ENCODE results near the gene ZNF334.

The ZNF334 gene

GRCh38 chr20:46550461-46550860, 37.1 kb upstream of the ZNF334 start, which contains the start of gene OCSTAMP:
OCSTAMP (minus strand) TSS chr20:46550654; CDS start chr20:46550560, 94 bp downstream.
- Mint-ChIP-seq H3K9me3 (no peaks in the 10 kb centered on the region), H3K27ac (no peak within 1 kb of the TSS), H3K27me3 (no peaks in the 10 kb centered on the region), H3K4me3 (no peak within 1 kb of the TSS), H3K36me3 (no peaks in the 10 kb centered on the region), H3K4me1 (peaks cover 21% of the 10 kb centered on the region)
- DNase-seq (ENCODE audit: low spot score in 2 of 2) (no peak), ATAC-seq (ENCODE audit: low read depth) (no peak)

- H3K27me3 Mint-ChIP-seq = no peaks in the 10 kb centered on the region
- no peaks in the 10 kb centered on the region for H3K9me3 Mint-ChIP-seq
- DNase-seq (ENCODE audit: low spot score in 2 of 2) (no peak), ATAC-seq (ENCODE audit: low read depth) (no peak)
- H3K27ac Mint-ChIP-seq = no peak overlapping the region
- H3K4me1 Mint-ChIP-seq = peaks cover 22% of the 10 kb centered on the region
- H3K4me3 Mint-ChIP-seq = no peak overlapping the region
- H3K36me3 Mint-ChIP-seq = no peaks in the 10 kb centered on the region
Measured at GRCh38 chr20:46549188-46549972, 36.0 kb upstream of the ZNF334 start.

GRCh38 chr20:46548688-46549087, 35.3 kb upstream of the ZNF334 start:
- H3K4me1 Mint-ChIP-seq = peaks cover 22% of the 10 kb centered on the region
- no peak overlapping the region for H3K27ac Mint-ChIP-seq
- no peak overlapping the region for H3K4me3 Mint-ChIP-seq
- H3K27me3 Mint-ChIP-seq = no peaks in the 10 kb centered on the region
- no peaks in the 10 kb centered on the region for H3K36me3 Mint-ChIP-seq
- no peaks in the 10 kb centered on the region for H3K9me3 Mint-ChIP-seq
- no peak for DNase-seq (ENCODE audit: low spot score in 2 of 2)
- ATAC-seq (ENCODE audit: low read depth) = no peak

GRCh38 chr20:46547995-46548394, 34.6 kb upstream of the ZNF334 start:
- Mint-ChIP-seq H3K27me3 (peaks cover 2% of the 10 kb centered on the region), H3K27ac (no peak overlapping the region), H3K9me3 (no peaks in the 10 kb centered on the region), H3K4me1 (peaks cover 18% of the 10 kb centered on the region), H3K36me3 (no peaks in the 10 kb centered on the region), H3K4me3 (no peak overlapping the region)
- DNase-seq (ENCODE audit: low spot score in 2 of 2) (no peak), ATAC-seq (ENCODE audit: low read depth) (no peak)

GRCh38 chr20:46546936-46547335, 33.6 kb upstream of the ZNF334 start:
- no peak for ATAC-seq (ENCODE audit: low read depth)
- DNase-seq (ENCODE audit: low spot score in 2 of 2) = no peak
- Mint-ChIP-seq H3K27me3 (peaks cover 3% of the 10 kb centered on the region), H3K4me1 (peaks cover 11% of the 10 kb centered on the region), H3K36me3 (no peaks in the 10 kb centered on the region), H3K4me3 (no peak overlapping the region), H3K27ac (no peak overlapping the region), H3K9me3 (no peaks in the 10 kb centered on the region)

GRCh38 chr20:46546298-46546697, 32.9 kb upstream of the ZNF334 start:
- no peak overlapping the region for H3K4me3 Mint-ChIP-seq
- ATAC-seq (ENCODE audit: low read depth) = no peak
- H3K27ac Mint-ChIP-seq = no peak overlapping the region
- no peaks in the 10 kb centered on the region for H3K9me3 Mint-ChIP-seq
- no peak for DNase-seq (ENCODE audit: low spot score in 2 of 2)
- peaks cover 7% of the 10 kb centered on the region for H3K4me1 Mint-ChIP-seq
- no peaks in the 10 kb centered on the region for H3K36me3 Mint-ChIP-seq
- H3K27me3 Mint-ChIP-seq = peaks cover 3% of the 10 kb centered on the region

- Mint-ChIP-seq H3K27me3 (peaks cover 3% of the 10 kb centered on the region), H3K36me3 (no peaks in the 10 kb centered on the region), H3K4me1 (peaks cover 7% of the 10 kb centered on the region), H3K4me3 (no peak overlapping the region), H3K27ac (no peak overlapping the region), H3K9me3 (no peaks in the 10 kb centered on the region)
- ATAC-seq (ENCODE audit: low read depth) = no peak
- no peak for DNase-seq (ENCODE audit: low spot score in 2 of 2)
Measured at GRCh38 chr20:46545827-46546138, 32.4 kb upstream of the ZNF334 start.

GRCh38 chr20:46545077-46545826, 31.9 kb upstream of the ZNF334 start:
- no peak overlapping the region for H3K27ac Mint-ChIP-seq
- no peak overlapping the region for H3K4me3 Mint-ChIP-seq
- peaks cover 7% of the 10 kb centered on the region for H3K4me1 Mint-ChIP-seq
- ATAC-seq (ENCODE audit: low read depth) = peak; percentile 83
- peaks cover 3% of the 10 kb centered on the region for H3K27me3 Mint-ChIP-seq
- no peaks in the 10 kb centered on the region for H3K9me3 Mint-ChIP-seq
- H3K36me3 Mint-ChIP-seq = no peaks in the 10 kb centered on the region
- no peak for DNase-seq (ENCODE audit: low spot score in 2 of 2)

GRCh38 chr20:46544576-46544975, 31.2 kb upstream of the ZNF334 start:
- Mint-ChIP-seq H3K27ac (no peak overlapping the region), H3K36me3 (no peaks in the 10 kb centered on the region), H3K4me1 (peaks cover 7% of the 10 kb centered on the region), H3K4me3 (no peak overlapping the region), H3K27me3 (peaks cover 3% of the 10 kb centered on the region), H3K9me3 (no peaks in the 10 kb centered on the region)
- ATAC-seq (ENCODE audit: low read depth) = no peak
- no peak for DNase-seq (ENCODE audit: low spot score in 2 of 2)

GRCh38 chr20:46543959-46544358, 30.6 kb upstream of the ZNF334 start:
- H3K27ac Mint-ChIP-seq = no peak overlapping the region
- H3K9me3 Mint-ChIP-seq = no peaks in the 10 kb centered on the region

GRCh38 chr20:46543033-46543432, 29.7 kb upstream of the ZNF334 start:
- Mint-ChIP-seq H3K4me1 (peaks cover 7% of the 10 kb centered on the region), H3K27ac (no peak overlapping the region), H3K36me3 (no peaks in the 10 kb centered on the region), H3K27me3 (peaks cover 7% of the 10 kb centered on the region), H3K4me3 (no peak overlapping the region), H3K9me3 (no peaks in the 10 kb centered on the region)
- ATAC-seq (ENCODE audit: low read depth) (no peak), DNase-seq (ENCODE audit: low spot score in 2 of 2) (no peak)

More at GRCh38 chr20:46543959-46544358, 30.6 kb upstream of the ZNF334 start:
- no peak overlapping the region for H3K4me3 Mint-ChIP-seq
- peaks cover 7% of the 10 kb centered on the region for H3K4me1 Mint-ChIP-seq
- no peaks in the 10 kb centered on the region for H3K36me3 Mint-ChIP-seq
- peaks cover 4% of the 10 kb centered on the region for H3K27me3 Mint-ChIP-seq
- ATAC-seq (ENCODE audit: low read depth) (no peak), DNase-seq (ENCODE audit: low spot score in 2 of 2) (no peak)

GRCh38 chr20:46541229-46541935, 28.0 kb upstream of the ZNF334 start:
- H3K27me3 Mint-ChIP-seq = peaks cover 9% of the 10 kb centered on the region
- no peaks in the 10 kb centered on the region for H3K36me3 Mint-ChIP-seq
- no peak for DNase-seq (ENCODE audit: low spot score in 2 of 2)
- no peak for ATAC-seq (ENCODE audit: low read depth)
- H3K4me1 Mint-ChIP-seq = peaks cover 7% of the 10 kb centered on the region
- no peak overlapping the region for H3K27ac Mint-ChIP-seq
- no peaks in the 10 kb centered on the region for H3K9me3 Mint-ChIP-seq
- H3K4me3 Mint-ChIP-seq = no peak overlapping the region

- H3K4me3 Mint-ChIP-seq = no peak overlapping the region
- H3K27ac Mint-ChIP-seq = no peak overlapping the region
- DNase-seq (ENCODE audit: low spot score in 2 of 2) (no peak), ATAC-seq (ENCODE audit: low read depth) (no peak)
- peaks cover 12% of the 10 kb centered on the region for H3K27me3 Mint-ChIP-seq
- H3K4me1 Mint-ChIP-seq = peaks cover 2% of the 10 kb centered on the region
- no peaks in the 10 kb centered on the region for H3K36me3 Mint-ChIP-seq
- H3K9me3 Mint-ChIP-seq = no peaks in the 10 kb centered on the region
Measured at GRCh38 chr20:46539113-46539512, 25.8 kb upstream of the ZNF334 start.

GRCh38 chr20:46530640-46531039, 17.3 kb upstream of the ZNF334 start:
- peaks cover 7% of the 10 kb centered on the region for H3K27me3 Mint-ChIP-seq
- no peak overlapping the region for H3K27ac Mint-ChIP-seq
- H3K4me1 Mint-ChIP-seq = no peaks in the 10 kb centered on the region
- no peaks in the 10 kb centered on the region for H3K9me3 Mint-ChIP-seq
- H3K4me3 Mint-ChIP-seq = no peak overlapping the region
- H3K36me3 Mint-ChIP-seq = no peaks in the 10 kb centered on the region
- ATAC-seq (ENCODE audit: low read depth) (no peak), DNase-seq (ENCODE audit: low spot score in 2 of 2) (no peak)

Measured in memory B cell (primary cell).